ENCODE results near the gene COL28A1.

GRCh38 chr7:7490003-7490402 lies 45.7 kb downstream of the COL28A1 start:
- no peak for TF ChIP-seq CTCF (conservative IDR thresholded peaks at IDR 0.05)
- TF ChIP-seq EZH2 (IDR thresholded peaks at IDR 0.05; ENCODE audit: low read depth) = no peak
